Karpas-422 (cell line): ENCODE measurements around the gene RFPL4A. TPM values are rescaled to one million over a fixed set of nuclear protein-coding genes. Genes with fewer than 3 reads are reported as not detected.

ENCODE experiments used
- DNase-seq: peaks from one replicate; pipeline ENCODE4 v3.0.0-alpha.2; 2015
- H2AFZ ChIP-seq: fragments of 200-600 bp; sonication (generic); 2 replicates; pipeline ENCODE4 v1.6.1; 2014; ENCODE audit warnings: antibody characterized with exemption, low read length, mixed read lengths
- H3K27ac ChIP-seq: fragments of 200-600 bp; sonication (generic); 2 replicates; pipeline ENCODE4 v1.5.1; 2014; ENCODE audit warnings: mild to moderate bottlenecking, low read length, moderate library complexity
- H3K27me3 ChIP-seq: fragments of 200-600 bp; sonication (generic); 2 replicates; pipeline ENCODE4 v1.6.1; 2014; ENCODE audit warnings: low read length, mixed read lengths
- H3K36me3 ChIP-seq: fragments of 200-600 bp; sonication (generic); 2 replicates; pipeline ENCODE4 v1.6.1; 2014; ENCODE audit warnings: low read length, mixed read lengths; ENCODE audit not compliant: insufficient read depth
- H3K4me1 ChIP-seq: fragments of 200-600 bp; sonication (generic); 2 replicates; pipeline ENCODE4 v1.6.1; 2014; ENCODE audit warnings: mild to moderate bottlenecking, low read length, mixed read lengths
- H3K4me2 ChIP-seq: fragments of 200-600 bp; sonication (generic); 2 replicates; pipeline ENCODE4 v1.6.1; 2014; ENCODE audit warnings: low read length, low read depth, mild to moderate bottlenecking; ENCODE audit not compliant: poor library complexity, severe bottlenecking
- H3K4me3 ChIP-seq: fragments of 200-600 bp; sonication (generic); 2 replicates; pipeline ENCODE4 v1.5.1; 2014; ENCODE audit warnings: mild to moderate bottlenecking, antibody characterized with exemption, low read length, mixed read lengths
- H3K79me2 ChIP-seq: fragments of 200-600 bp; sonication (generic); 2 replicates; pipeline ENCODE4 v1.6.1; 2014; ENCODE audit warnings: mild to moderate bottlenecking, low read length, mixed read lengths
- H3K9ac ChIP-seq: fragments of 200-600 bp; sonication (generic); 2 replicates; pipeline ENCODE4 v1.6.0; 2014; ENCODE audit warnings: low read length
- H3K9me2 ChIP-seq: fragments of 200-600 bp; sonication (generic), shearing (Covaris generic); replicated peaks from 2 replicates; pipeline ENCODE4 v1.6.0; 2014; ENCODE audit warnings: mild to moderate bottlenecking, low read length, moderate library complexity; ENCODE audit not compliant: insufficient read depth
- H3K9me3 ChIP-seq: fragments of 300-700, 200-600 bp; sonication (generic); 2 replicates; pipeline ENCODE4 v1.6.1; 2014; ENCODE audit warnings: low read length, mixed read lengths
- H4K20me1 ChIP-seq: fragments of 200-600 bp; sonication (generic); 2 replicates; pipeline ENCODE4 v1.6.1; 2014; ENCODE audit warnings: mild to moderate bottlenecking, antibody characterized with exemption, low read length, low read depth; ENCODE audit not compliant: insufficient read depth
- total RNA-seq: library from RNA; depleted of rRNA; stranded (reverse); fragments of >200 nt; shearing (Covaris generic); gene quantifications from 2 replicates; pipeline ENCODE4 v1.2.3, GENCODE V29; 2014; ENCODE audit warnings: low replicate concordance; rRNA removed

RFPL4A gene
- total RNA-seq, 1 experiment from 2014 or later: 0.22 TPM

DNA sequence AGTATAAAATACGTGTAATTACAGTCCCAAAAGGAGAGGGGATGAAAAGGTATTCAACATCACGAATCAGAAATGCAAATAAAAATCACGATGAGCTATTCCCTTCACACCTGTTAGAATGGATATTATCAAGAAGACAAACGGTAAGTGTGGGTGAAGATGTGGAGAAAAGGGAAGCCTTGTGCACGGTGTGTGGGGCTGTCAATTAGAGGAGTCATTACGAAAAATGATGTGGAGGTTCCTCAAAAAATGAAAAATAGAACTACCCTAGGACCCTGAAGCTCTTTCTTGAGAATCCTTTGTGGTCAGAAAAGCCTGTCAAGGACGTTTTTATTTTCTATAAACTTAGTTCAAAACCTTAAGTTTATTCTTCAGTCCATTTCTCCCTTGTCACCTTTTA is 53.6 kb downstream of the RFPL4A start:
- Histone ChIP-seq H3K9me2 (no peaks in the 10 kb centered on the region), H3K4me2 (no peak overlapping the region), H3K4me3 (no peak overlapping the region), H4K20me1 (no peaks in the 10 kb centered on the region), H3K9me3 (no peaks in the 10 kb centered on the region), H3K79me2 (no peaks in the 10 kb centered on the region), H3K36me3 (no peaks in the 10 kb centered on the region), H3K27me3 (no peaks in the 10 kb centered on the region), H3K4me1 (peaks cover 12% of the 10 kb centered on the region), H2AFZ (no peak overlapping the region), H3K9ac (no peak overlapping the region), H3K27ac (no peak overlapping the region)
- DNase-seq: no peak

Other genes with a start within 250 kb of the RFPL4A start
- gene SBK2, start 222.0 kb upstream of the RFPL4A start, total RNA-seq: not detected in 2 replicates
- not detected in 2 replicates for gene SBK3, start 213.6 kb upstream of the RFPL4A start, total RNA-seq
- 5.0 and 8.5 TPM in 2 replicates for gene ZNF579, start 178.2 kb upstream of the RFPL4A start, total RNA-seq
- gene FIZ1, start 159.6 kb upstream of the RFPL4A start, total RNA-seq: 6.4 and 12.2 TPM in 2 replicates
- gene ZNF524, start 158.8 kb upstream of the RFPL4A start, total RNA-seq: 8.4 and 20.3 TPM in 2 replicates
- gene ZNF865, start 153.4 kb upstream of the RFPL4A start, total RNA-seq: 3.6 and 8.6 TPM in 2 replicates
- gene ZNF784, start 134.5 kb upstream of the RFPL4A start, total RNA-seq: 2.8 and 3.5 TPM in 2 replicates
- gene ZNF580, start 118.1 kb upstream of the RFPL4A start, total RNA-seq: 44.3 and 47.5 TPM in 2 replicates
- gene ZNF581, start 115.4 kb upstream of the RFPL4A start, total RNA-seq: 119 and 128 TPM in 2 replicates
- gene CCDC106, start 110.9 kb upstream of the RFPL4A start, total RNA-seq: 26.2 and 54.8 TPM in 2 replicates
- 107 and 272 TPM in 2 replicates for gene U2AF2, start 104.1 kb upstream of the RFPL4A start, total RNA-seq
- gene EPN1, start 83.9 kb upstream of the RFPL4A start, total RNA-seq: 21.2 and 52.5 TPM in 2 replicates
- not detected in 2 replicates for gene NLRP9, start 20.7 kb upstream of the RFPL4A start, total RNA-seq
- gene RFPL4AL1, start 10.0 kb downstream of the RFPL4A start, total RNA-seq: not detected in 2 replicates
- 1.8 and 5.0 TPM in 2 replicates for gene NLRP11, start 72.9 kb downstream of the RFPL4A start, total RNA-seq
- 28.2 and 30.2 TPM in 2 replicates for gene NLRP4, start 77.4 kb downstream of the RFPL4A start, total RNA-seq
- gene NLRP13, start 173.2 kb downstream of the RFPL4A start, total RNA-seq: not detected in 2 replicates
- gene NLRP8, start 188.7 kb downstream of the RFPL4A start, total RNA-seq: not detected in 2 replicates
- not detected in 2 replicates for gene NLRP5, start 227.7 kb downstream of the RFPL4A start, total RNA-seq